HG02678 (cell line): ENCODE data around the gene MED12L.

Experiments
- ATAC-seq: cut with Tn5 transposase; IDR thresholded peaks from one replicate; pipeline ENCODE4 v1.9.1; 2021; ENCODE audit warnings: mild to moderate bottlenecking, moderate library complexity; ENCODE audit not compliant: unreplicated experiment

MED12L gene

GRCh38 chr3:151394611-151395010 lies 309.1 kb downstream of the MED12L start:
- no peak for ATAC-seq

DNA sequence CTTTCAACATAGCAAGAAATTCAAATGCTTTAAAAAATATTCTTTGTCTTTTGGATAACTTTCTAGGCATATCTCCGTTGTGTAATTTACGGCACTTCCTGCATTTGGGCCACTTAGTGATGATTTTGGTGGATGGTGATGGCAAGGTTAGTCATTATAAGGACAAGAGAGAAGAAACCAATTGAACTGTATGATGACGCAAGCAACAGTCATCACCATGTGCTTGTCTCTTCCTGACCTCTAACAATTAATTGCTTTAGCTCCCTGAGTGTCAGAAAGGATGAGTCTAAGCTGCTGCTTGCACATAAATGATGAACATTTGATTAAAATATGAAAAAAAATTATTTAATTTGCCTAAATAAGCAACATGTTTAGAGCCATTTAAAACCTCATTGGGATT lies 310.3 kb downstream of the MED12L start:
- ATAC-seq: no peak

DNA sequence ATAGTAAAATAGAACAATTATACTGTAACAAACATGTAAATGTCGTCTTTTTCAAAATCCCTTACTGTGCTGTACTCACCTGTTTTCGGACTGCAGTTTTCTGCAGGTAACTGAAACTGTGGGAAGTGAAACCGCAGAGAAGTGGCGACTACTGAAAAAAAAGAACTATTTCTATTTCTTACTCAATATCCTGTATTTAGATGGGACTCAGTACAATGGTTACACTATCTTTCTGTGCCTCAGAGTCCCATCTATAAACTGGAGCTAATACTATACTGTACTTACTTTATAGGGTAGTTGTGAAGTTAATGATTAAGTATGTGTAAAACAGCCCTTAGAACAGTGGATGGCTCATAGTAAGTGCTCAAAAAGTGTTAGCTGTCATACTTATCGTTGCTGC lies 313.4 kb downstream of the MED12L start:
- ATAC-seq: no peak

- ATAC-seq: no peak
Observed at GRCh38 chr3:151400341-151400740, 314.9 kb downstream of the MED12L start.

DNA sequence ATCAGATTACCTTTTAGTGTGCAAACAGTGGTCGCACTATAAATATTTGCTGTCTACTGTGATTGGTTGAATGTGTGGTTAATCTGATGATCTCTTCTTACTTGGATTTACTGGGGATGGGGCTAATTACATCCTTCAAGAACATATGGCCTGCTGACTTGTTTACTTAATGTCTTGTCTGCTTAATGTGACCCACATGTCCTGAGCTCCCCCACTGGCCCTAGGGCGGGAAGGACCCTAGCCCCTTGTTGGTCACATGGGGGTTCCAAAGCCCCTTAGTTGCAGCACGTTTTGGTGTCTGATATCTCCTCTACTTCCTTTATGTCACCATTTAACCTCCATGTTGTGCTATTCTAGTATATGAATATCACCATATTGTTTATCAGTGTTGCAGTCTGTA lies 316.9 kb downstream of the MED12L start:
- ATAC-seq: no peak

DNA sequence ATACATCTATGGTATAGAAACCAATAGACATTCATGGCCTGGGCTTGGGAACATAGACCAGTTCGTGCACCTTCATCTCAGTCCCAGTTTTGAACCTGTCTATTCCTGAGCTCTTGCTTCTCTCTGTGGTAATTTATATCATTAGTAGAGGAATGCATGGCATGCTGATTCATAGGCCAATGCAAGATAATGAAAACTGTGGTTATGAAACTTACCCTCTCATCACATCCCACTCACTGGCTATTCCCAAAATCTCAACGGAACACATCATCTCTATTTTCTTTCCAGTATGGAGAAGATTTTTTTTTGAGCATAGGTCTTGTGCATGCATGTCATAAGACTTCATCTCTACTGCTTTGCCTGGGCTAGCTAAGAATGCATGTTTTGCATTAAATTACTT lies 317.8 kb downstream of the MED12L start:
- no peak for ATAC-seq

GRCh38 chr3:151404316-151404715 lies 318.9 kb downstream of the MED12L start:
- ATAC-seq: peak; percentile 49

GRCh38 chr3:151407928-151408327 lies 322.5 kb downstream of the MED12L start:
- no peak for ATAC-seq

DNA sequence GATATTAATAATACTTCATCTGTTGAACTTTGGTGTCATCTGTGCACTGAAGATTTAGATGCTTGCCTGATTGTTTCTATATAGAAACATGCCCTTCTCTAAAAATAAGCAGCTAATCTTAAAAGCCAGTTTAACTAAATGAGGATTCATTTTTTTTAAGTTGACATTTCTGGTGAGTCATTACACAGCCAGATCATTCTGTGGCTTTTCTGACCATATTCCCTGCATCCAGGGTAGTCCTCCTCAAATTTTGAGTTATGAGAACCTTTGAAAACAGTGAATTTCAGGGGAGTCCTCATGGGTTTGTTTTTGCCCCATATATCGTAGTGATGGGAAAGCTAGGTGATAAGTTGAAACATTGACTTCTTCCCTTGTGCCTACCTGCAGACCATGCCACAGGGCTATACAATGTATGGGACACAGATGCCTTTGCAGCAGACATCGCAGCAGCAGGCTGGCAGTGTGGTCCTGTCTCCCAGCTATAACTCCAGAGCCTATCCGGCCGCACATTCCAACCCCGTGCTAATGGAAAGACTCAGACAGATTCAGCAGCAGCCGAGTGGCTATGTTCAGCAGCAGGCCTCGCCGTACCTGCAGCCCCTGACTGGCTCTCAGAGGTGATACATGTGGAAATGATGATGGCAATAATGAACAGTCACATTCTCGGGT lies 325.6 kb downstream of the MED12L start:
- ATAC-seq: no peak

- ATAC-seq: no peak
Observed at GRCh38 chr3:151412989-151413388, 327.5 kb downstream of the MED12L start.

- ATAC-seq: no peak
Observed at GRCh38 chr3:151415289-151415688, 329.8 kb downstream of the MED12L start.

- no peak for ATAC-seq
Observed at GRCh38 chr3:151419806-151420205, 334.3 kb downstream of the MED12L start.

GRCh38 chr3:151421938-151422337 lies 336.5 kb downstream of the MED12L start:
- ATAC-seq: peak; percentile 56

- ATAC-seq: no peak
Observed at GRCh38 chr3:151423091-151423490, 337.6 kb downstream of the MED12L start.

DNA sequence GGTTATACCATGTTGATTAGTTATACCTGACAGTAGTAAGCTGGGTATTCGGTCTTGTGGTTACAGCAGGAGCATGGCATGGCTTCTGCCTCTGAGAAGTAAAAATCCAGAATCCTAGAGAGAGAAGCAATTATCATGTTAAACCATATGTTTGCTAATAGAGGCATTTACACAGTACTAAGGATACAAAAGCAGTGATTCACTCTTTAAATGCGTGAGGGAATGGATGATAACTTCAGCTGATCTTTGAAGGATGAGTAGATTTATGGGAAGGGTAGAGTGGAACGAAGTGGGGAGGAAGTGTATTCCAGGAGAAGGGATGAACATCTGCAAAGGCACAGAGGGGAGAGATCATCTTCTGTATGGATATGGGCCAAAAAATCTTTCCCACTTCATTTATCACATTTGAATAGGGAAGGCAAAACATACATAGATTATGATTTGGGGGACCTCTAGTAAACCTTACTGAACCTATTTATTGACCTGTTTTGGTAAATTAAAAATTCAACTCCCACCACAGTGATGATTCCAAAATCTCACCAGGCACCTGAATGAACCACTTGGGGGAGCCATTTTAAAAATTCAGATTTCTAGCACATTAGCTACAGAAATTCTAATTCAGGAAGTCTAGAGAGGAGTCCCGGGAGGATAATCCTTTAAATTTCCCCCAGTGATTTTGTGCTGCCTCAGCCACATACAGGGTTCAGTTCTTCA lies 340.3 kb downstream of the MED12L start:
- ATAC-seq: peak; percentile 4

DNA sequence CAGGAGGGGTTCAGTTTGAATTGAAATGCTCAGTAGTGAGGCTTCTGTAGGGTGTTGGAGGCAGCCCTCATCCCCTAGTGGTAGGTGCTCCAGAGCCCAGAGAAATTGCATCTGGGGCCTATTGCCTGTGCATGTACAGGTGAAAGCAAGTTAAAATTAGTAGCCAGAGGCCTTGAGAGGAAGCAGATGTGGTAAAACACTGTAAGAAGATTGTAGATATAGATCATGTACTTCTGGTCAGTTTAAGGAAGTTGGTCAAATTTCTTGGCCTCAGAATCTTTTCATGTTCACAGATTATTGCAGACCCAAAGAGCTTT lies 340.8 kb downstream of the MED12L start:
- peak; percentile 79 for ATAC-seq

DNA sequence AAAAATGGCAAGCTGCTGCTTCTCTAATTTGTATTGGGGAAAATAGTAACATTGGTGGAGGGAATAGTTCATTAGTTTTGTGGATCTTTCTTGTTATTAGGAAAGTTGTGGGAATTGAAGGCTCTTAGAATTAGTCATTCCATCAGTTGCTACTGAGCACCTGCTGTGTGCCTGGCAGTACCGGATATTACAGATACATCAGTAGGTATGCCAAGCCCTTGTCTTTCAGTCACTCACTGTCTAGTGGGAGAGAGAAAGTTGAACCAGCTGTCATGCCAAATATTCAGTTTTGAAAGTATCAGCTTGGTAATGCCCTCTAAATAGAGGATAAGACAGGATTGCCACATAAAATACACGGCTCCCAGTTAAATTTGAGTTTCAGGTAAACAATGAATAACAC lies 342.9 kb downstream of the MED12L start:
- no peak for ATAC-seq

DNA sequence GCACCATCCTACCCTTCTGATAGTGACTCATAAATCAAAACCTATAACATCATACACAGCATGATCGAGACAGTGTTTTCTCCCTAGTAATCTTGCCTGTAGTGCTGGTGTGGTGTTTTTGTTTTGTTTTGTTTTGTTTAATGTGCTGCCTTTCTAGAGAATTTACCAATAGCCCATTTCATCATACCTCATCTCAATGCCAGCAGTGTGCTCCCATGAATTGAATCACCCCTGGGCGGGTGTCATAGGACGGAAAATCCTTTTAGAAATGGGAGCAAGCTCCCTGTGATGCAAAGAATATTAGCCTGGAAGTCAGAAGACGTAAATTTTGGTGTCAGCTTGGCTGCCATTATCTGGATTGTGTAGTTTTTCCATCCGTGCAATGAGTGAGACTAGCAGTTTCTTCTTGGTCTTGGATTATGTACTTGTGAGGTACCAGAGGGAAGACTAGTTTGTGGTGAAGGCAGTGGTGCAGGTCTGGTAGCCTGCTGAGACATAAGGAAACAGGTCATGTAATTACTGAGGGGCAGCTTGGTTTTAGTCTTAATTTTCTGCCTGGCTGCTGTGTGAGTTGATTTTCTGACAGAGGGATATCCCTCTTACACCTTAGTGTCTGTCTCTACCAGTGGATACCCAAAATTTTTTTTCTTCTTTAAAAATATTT lies 345.5 kb downstream of the MED12L start:
- no peak for ATAC-seq

GRCh38 chr3:151431940-151432339 lies 346.5 kb downstream of the MED12L start:
- ATAC-seq: no peak

DNA sequence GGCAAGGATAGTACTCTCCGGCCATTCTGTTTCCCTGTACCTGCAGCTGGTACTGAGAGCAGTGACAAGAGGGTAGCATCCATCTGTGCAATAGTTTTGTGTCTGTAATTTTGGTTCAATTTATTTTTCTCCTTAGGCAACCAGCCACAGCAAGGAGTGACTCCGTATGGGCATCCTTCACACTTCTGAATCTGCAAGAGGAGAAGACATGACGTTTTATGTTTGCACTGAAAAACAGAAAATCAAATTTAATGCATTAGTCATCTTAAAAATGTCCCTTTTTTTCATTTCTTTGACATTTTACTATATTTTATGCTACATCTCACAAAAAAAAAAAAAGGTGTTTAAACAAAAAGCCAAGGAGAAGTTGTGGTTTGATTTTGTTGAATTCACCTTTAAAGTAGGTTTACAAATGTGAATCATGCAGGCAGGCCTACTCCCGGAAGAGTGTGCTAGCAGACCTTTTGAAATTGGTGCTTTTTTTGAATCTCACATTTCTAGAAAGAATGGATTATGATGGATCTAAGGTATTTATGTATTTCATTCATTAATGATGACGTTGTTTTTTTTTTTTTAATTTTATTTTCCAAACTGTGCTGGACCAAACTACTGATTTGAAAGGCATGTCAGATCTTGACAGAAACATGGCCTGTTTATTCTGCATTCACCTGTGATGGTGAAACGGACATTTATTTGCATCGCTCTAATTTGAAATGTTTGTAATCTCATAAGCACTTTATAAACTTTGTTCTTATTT lies 347.3 kb downstream of the MED12L start:
- ATAC-seq: no peak

DNA sequence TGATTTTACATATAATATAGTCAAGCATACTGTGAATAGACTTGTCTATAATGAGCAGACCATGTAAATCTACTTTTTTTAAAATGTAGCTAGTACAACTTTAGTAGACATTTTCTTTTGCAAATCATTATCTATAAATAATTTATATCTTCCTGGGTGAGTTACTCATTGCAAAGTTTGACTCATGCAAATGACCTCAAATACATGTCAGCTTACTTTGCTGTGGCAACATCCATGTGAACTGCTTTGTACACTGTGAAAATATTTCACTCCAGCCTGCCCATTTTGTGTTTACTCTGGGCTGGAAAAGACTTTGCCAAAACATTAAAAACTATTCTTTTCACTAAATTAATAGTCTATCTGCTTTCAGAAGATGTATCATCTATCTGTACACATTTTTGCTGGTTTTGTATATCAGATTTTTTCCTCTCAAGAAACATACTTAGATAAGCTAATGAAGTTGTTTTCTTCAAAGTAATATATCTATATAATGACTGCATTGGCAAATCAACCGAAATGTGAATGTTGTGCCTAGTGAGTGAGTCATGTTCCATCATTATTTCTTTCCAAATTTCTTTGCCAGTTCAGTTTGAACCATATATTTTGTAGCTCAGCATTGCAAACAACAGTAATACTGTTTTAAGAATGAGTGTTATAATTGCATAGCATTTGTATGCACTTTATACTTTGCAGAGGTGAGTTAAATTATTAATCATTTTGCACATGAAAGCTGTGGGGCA lies 348.9 kb downstream of the MED12L start:
- ATAC-seq: no peak
